ENCODE data around the gene SEPHS1.

DNA sequence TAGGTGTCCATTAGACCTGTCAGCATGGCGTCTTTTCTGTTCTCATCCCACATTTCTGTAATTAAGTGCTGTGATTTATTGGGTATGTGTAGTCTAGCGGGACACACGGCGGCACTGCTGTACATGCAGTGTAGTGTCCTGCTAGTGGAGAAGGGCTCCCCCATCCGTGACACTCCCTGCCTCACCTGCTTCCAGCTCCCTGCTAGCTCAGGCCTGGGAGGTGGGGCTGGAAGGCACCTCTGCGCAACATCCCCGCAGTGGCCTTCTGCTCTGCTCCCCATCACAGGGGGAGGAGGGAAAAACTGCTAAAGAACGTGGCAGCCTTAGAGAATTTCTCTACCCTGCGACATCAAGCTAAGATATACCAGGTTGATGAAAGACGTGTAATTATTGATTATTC, 19.5 kb downstream of the SEPHS1 start:
- TF ChIP-seq YY1 (IDR thresholded peaks at IDR 0.05; ENCODE audit: low read depth) (no peak), EP300 (IDR thresholded peaks at IDR 0.05; ENCODE audit: borderline replicate concordance in 1 of 2, low read depth in 1 of 2, low read length in 1 of 2) (no peak), NRF1 (IDR thresholded peaks at IDR 0.05; ENCODE audit: low read depth, low read length) (no peak), POLR2AphosphoS5 (IDR thresholded peaks at IDR 0.05; ENCODE audit: low read depth, low read length) (no peak), NFIC (IDR thresholded peaks at IDR 0.05; ENCODE audit: borderline replicate concordance) (no peak)
- TF ChIP-seq, protein P1, sequence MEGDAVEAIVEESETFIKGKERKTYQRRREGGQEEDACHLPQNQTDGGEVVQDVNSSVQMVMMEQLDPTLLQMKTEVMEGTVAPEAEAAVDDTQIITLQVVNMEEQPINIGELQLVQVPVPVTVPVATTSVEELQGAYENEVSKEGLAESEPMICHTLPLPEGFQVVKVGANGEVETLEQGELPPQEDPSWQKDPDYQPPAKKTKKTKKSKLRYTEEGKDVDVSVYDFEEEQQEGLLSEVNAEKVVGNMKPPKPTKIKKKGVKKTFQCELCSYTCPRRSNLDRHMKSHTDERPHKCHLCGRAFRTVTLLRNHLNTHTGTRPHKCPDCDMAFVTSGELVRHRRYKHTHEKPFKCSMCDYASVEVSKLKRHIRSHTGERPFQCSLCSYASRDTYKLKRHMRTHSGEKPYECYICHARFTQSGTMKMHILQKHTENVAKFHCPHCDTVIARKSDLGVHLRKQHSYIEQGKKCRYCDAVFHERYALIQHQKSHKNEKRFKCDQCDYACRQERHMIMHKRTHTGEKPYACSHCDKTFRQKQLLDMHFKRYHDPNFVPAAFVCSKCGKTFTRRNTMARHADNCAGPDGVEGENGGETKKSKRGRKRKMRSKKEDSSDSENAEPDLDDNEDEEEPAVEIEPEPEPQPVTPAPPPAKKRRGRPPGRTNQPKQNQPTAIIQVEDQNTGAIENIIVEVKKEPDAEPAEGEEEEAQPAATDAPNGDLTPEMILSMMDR (IDR thresholded peaks at IDR 0.05) = no peak
- TF ChIP-seq, protein P2, sequence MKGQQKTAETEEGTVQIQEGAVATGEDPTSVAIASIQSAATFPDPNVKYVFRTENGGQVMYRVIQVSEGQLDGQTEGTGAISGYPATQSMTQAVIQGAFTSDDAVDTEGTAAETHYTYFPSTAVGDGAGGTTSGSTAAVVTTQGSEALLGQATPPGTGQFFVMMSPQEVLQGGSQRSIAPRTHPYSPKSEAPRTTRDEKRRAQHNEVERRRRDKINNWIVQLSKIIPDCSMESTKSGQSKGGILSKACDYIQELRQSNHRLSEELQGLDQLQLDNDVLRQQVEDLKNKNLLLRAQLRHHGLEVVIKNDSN (IDR thresholded peaks at IDR 0.05; ENCODE audit: borderline replicate concordance, low read depth) = no peak
- TF ChIP-seq, protein P3, sequence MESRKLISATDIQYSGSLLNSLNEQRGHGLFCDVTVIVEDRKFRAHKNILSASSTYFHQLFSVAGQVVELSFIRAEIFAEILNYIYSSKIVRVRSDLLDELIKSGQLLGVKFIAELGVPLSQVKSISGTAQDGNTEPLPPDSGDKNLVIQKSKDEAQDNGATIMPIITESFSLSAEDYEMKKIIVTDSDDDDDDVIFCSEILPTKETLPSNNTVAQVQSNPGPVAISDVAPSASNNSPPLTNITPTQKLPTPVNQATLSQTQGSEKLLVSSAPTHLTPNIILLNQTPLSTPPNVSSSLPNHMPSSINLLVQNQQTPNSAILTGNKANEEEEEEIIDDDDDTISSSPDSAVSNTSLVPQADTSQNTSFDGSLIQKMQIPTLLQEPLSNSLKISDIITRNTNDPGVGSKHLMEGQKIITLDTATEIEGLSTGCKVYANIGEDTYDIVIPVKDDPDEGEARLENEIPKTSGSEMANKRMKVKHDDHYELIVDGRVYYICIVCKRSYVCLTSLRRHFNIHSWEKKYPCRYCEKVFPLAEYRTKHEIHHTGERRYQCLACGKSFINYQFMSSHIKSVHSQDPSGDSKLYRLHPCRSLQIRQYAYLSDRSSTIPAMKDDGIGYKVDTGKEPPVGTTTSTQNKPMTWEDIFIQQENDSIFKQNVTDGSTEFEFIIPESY (IDR thresholded peaks at IDR 0.05; ENCODE audit: borderline replicate concordance, low read depth) = no peak

All from SK-N-SH (cell line).